ENCODE measurements around the gene C10orf90.
"Not testable (repeated sequence)": the region's sequence is repeated elsewhere in the genome, so short reads cannot be mapped to it uniquely, and the experiment has no call there.

C10orf90 gene

GRCh38 chr10:126380352-126381076 lies 290.0 kb downstream of the C10orf90 start:
- no peak for DNase-seq

GRCh38 chr10:126379166-126379565 lies 291.3 kb downstream of the C10orf90 start:
- DNase-seq: not testable (repeated sequence)

DNA sequence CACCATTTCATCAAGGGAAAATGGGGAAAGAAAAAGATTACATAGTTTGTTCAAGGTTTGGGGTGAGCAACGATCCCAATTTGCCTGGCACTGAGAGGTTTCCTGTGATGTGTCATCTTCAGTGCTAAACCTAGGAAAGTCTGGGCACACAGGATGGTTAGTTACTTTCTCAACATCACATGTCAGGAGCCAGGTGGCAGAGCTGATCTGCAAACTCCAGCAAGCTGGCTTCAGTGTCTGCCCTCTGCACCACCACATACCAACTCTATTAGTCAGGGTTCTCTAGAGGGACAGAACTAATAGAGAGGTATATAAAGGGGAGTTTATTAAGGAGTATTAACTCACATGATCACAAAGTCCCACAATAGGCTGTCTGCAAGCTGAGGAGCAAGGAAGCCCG lies 293.5 kb downstream of the C10orf90 start:
- DNase-seq: no peak

DNA sequence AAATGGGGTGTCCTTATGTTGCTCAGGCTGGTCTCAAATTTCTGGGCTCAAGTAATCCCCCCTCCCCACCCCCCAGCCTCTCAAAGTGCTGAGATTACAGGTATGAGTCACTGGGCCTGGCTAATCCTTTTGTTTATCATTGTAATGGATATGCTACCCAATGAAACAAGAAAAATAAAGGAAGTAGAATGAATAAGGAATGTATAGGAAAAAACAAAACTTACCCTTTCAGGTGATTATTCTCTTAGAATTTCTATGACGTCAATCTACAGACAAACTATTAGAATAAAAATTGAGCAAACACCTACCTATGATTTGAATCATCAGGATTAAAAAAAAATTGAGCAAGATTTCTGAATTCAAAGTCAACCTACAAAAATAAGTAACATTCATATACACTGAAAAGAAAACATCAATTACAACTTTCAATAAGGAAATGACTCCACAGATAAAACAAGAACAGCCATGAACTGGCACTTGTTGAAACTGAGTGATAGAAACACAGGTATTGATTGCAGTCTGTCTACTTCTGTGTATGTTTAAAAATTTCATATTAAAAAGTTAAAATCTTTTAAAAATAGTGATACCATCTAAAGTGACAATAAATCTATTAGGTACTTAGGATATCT lies 294.5 kb downstream of the C10orf90 start:
- DNase-seq: no peak

DNA sequence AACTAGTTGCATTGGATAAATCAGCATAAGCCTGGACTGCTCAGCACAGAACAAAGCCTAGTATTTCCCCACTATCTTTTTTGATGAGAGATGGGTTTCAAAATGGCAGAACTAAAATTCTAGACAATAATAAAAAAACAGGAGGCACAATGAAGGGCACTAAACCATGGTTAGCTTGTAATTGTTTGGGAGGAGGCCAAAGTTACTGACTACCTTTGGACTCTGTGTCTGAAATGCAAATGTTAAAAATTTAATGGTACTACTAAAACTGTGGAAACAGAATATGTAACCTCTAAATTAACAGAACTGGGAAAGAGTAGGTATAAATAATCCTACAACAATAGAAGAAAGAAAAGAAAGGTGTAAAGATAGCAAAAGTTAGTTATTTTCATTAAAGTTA lies 295.2 kb downstream of the C10orf90 start:
- DNase-seq: no peak

Data from NCI-H510A treated with DMSO at 0.1 percent for 48 hours (cell line).